Ecto neural progenitor cell (in vitro differentiated cells): Measurements from ENCODE around the gene SPPL2A.
"Not testable (repeated sequence)": the region's sequence is repeated elsewhere in the genome, so short reads cannot be mapped to it uniquely, and the experiment has no call there.

Source experiments
- DNase-seq: peaks from one replicate; pipeline ENCODE4 v3.0.0-alpha.2; 2018; ENCODE audit warnings: low spot score

Gene SPPL2A

GRCh38 chr15:50767332-50767861, 1.9 kb upstream of the SPPL2A start:
- DNase-seq: no peak

GRCh38 chr15:50764461-50765194, 878 bp downstream of the SPPL2A start:
- DNase-seq: no peak

GRCh38 chr15:50758712-50759205, 6.7 kb downstream of the SPPL2A start:
- DNase-seq: no peak

- DNase-seq: no peak
These were observed 12.0 kb downstream of the SPPL2A start for GRCh38 chr15:50753463-50753862.

- no peak for DNase-seq
These were observed 14.1 kb downstream of the SPPL2A start for GRCh38 chr15:50751394-50751793.

- no peak for DNase-seq
These were observed 15.2 kb downstream of the SPPL2A start for GRCh38 chr15:50750227-50750705.

- DNase-seq: no peak
These were observed 18.0 kb downstream of the SPPL2A start for GRCh38 chr15:50747523-50747922.

GRCh38 chr15:50744601-50745000, 20.9 kb downstream of the SPPL2A start:
- no peak for DNase-seq

GRCh38 chr15:50740955-50741354, 24.6 kb downstream of the SPPL2A start:
- DNase-seq: no peak

- DNase-seq: no peak
These were observed 28.7 kb downstream of the SPPL2A start for GRCh38 chr15:50736823-50737222.

GRCh38 chr15:50735156-50735555, 30.4 kb downstream of the SPPL2A start:
- DNase-seq: no peak

- no peak for DNase-seq
These were observed 39.2 kb downstream of the SPPL2A start for GRCh38 chr15:50726315-50726714.

- no peak for DNase-seq
These were observed 46.8 kb downstream of the SPPL2A start for GRCh38 chr15:50718700-50719125.

GRCh38 chr15:50712018-50712417, 53.5 kb downstream of the SPPL2A start:
- DNase-seq: no peak

- no peak for DNase-seq
These were observed 54.9 kb downstream of the SPPL2A start for GRCh38 chr15:50710585-50710984.

GRCh38 chr15:50707878-50708427, 57.6 kb downstream of the SPPL2A start:
- no peak for DNase-seq

GRCh38 chr15:50702762-50703334, 62.7 kb downstream of the SPPL2A start:
- no peak for DNase-seq

GRCh38 chr15:50698101-50698500, 67.4 kb downstream of the SPPL2A start:
- no peak for DNase-seq

GRCh38 chr15:50697109-50697797, 68.3 kb downstream of the SPPL2A start:
- DNase-seq: no peak

- DNase-seq: not testable (repeated sequence)
These were observed 70.8 kb downstream of the SPPL2A start for GRCh38 chr15:50694634-50695165.

- DNase-seq: no peak
These were observed 78.1 kb downstream of the SPPL2A start for GRCh38 chr15:50687302-50687902.
